Measurements from ENCODE around the gene CHCT1.
"Not testable (repeated sequence)": the region's sequence is repeated elsewhere in the genome, so short reads cannot be mapped to it uniquely, and the experiment has no call there.

Gene CHCT1

DNA sequence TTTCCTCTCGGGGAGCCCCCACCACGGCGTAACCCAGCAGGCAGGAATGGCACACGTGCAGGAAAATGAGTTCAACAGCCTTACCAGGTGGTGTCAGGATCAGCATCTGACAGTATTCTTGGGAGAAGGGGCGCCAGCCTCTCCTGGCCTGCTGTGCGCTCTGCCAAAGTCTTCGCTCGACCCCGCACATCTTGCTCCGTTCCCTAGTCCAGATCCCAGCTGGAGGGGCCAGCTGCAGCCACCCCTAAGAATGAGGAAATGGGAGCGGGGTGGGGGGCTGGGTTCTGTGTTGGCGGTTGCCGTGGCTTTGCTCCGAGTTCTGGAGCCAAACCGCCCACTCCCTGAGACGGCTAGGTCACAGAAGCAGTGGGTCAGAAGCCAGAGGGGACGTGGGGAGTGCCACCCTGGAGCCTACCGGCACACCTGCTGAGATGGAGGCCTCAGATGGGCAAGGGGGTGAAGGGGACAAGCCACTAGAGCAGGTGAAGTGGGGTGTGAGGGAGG is at the start of gene CHCT1:
Gene CHCT1 (plus strand): TSS at position 328 of the 504 bp plus-strand sequence. CDS start 104 bp downstream, at position 432.
- DNase-seq (ENCODE audit: low read depth): no peak

DNA sequence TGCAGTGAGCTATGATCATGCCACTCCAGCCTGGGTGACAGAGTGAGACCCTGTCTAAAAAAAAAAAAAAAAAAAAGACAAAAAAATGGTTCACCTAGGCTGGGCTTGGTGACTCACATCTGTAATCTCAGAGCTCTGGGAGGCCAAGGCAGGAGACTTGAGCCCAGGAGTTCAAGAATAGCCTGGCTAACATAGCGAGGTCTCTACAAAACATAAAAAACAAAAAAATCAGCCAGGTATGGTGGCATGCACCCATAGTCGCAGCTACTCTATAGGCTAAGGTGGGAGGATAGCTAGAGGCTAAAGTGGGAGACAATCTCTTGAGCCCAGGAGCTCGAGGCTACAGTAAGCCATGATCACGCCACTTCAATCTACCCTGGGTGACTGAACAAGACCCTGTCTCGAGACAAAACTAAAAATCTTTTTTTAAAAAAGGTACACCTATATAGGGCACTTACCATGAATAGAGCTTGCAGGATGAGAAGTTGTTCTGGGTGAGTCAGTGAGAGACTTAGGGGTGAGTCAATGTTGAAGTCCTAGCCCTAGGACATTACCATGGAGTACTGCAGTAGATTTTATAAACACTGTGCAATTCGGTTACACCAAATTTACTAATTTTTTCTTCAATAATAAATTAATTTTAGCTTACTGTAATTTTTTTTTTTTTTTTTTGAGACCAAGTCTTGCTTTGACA is 49.4 kb upstream of the CHCT1 start:
- no peak for DNase-seq (ENCODE audit: low read depth)

DNA sequence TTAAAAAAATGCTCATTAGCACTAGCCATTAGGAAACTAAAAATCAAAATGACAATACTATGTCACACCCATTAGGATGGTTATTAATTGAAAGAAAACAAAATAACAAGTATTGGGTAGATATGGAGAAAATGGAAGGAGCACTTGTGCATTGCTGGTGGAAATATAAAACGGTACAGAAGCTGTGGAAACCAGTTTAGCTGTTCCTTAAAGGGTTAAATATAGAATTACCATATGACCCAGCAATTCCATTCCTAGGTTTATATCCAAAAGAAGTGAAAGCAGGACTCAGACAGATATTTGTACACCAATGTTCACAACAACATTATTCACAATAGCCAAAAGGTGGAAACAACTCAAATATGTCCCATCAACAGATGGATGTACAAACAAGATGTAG is 44.1 kb upstream of the CHCT1 start:
- DNase-seq (ENCODE audit: low read depth): not testable (repeated sequence)

DNA sequence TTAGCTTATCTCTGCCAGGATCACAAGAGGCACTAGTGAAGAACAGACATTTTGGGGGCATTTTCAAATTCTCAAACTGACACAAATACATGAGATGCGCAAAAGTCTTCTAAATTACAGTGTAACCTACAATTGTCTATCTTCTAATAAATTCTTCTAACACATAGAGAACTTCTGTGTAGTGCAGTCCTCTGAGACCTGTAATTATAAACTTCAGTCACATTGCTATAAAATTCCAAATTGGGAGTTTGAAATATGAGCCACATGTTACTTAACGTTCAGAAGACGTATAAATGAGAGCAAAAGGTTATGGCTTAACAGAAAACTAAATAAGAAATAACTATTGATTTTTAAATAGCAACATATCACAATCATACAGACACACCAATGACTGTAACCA is 42.8 kb upstream of the CHCT1 start:
- not testable (repeated sequence) for DNase-seq (ENCODE audit: low read depth)

DNA sequence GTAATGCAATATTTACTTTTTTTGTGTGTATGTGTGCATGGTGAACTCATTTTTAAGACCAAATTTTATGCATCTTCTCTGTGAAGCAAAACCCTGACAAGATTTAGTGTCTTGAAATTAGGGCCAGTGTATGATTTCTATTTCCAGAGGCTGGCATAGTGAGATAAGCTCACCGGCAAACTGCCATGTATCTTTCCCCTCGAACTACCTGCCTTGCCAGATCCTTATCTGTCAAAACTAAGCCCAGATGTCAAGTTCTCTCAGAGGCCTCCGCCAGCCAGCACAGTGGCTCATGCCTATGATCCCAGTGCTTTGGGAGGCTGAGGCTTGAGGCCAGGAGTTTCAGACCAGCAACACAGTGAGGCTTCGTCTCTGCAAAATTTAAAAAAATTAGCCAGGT is 40.3 kb upstream of the CHCT1 start:
- no peak for DNase-seq (ENCODE audit: low read depth)

DNA sequence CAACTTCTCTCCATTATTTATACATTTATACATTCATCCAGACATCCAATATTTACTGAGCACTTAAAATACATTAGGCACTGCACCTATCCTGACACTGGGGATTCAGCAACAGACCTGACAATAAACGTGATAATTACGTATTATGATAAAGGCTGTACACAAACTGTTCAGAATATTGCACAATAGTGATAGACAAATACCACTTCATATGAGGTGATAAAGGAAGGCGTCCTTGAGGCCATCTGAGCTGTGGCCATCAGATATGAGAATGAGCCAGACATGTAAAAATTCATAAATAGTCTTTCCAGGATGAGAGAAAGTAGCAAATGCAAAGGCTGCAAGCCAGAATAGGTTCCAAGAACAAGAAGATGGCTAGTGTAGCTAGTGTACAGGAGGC is 38.9 kb upstream of the CHCT1 start:
- DNase-seq (ENCODE audit: low read depth): no peak

DNA sequence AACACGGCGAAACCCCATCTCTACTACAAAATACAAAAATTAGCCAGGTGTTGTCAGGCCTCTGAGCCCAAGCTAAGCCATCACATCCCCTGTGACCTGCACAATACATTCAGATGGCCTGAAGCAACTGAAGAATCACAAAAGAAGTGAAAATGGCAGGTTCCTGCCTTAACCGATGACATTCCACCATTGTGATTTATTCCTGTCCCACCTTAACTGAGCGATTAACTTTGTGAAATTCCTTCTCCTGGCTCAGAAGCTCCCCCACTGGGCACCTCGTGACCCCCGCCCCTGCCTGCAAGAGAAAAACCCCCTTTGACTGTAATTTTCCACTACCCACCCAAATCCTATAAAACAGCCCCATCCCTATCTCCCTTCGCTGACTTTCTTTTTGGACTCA is 37.4 kb upstream of the CHCT1 start:
- DNase-seq (ENCODE audit: low read depth): not testable (repeated sequence)

DNA sequence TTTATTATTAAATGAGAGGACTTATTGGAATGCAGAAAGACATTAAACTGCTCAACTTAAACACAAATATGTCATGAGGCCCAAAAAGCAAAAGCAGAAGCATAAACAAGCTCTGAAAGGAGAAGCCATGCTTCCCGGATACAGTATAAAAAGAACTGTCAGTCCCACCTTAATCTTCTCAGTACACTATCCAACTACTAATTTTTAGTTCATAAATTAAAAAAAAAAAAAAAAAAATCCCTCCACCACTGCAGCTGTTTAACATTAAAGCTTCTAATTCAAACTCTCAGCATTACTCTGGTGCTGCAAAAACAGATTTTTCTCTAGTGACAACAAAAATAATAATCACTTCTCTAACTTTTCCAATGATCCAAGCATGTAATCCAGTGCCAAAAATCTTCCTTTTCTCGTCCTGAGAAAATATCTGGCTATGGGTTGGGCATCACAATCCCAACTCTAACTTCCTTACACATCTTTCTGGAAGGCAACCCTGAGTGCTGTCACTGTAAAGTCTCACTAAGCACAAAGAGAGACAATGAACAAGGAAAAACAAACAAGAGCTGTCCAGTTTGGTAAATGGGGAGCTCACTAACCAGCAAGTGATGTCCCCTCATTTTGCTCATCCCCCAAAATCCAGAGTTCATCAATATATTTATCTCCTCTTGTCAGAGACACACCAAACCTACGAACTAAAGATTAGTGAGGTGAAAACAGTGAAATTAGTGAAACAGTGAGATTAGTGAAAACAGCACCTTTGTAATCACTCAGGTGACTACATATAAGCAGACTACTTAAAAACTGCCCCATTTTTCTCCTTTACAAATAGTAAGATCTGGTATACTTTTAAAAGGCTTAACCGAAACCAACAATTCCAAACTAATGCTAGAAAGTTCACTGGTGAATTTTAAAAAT is 35.9 kb upstream of the CHCT1 start:
- no peak for DNase-seq (ENCODE audit: low read depth)

DNA sequence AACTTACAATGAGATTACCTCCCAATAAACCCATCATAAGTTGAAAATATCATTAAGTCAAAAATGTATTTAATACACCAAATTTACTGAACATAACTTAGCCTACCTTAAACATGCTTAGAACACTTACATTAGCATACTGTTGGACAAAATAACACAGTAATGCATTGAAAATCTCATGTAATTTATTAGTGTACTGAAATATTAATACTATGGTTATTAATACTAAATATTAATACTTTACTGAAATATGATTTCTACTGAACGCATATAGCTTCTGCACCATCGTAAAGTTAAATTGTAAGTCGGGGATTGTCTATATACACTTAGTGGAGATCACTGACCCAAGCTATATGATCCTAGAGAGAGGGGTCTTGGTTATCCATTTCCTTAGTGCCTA is 34.6 kb upstream of the CHCT1 start:
- no peak for DNase-seq (ENCODE audit: low read depth)

DNA sequence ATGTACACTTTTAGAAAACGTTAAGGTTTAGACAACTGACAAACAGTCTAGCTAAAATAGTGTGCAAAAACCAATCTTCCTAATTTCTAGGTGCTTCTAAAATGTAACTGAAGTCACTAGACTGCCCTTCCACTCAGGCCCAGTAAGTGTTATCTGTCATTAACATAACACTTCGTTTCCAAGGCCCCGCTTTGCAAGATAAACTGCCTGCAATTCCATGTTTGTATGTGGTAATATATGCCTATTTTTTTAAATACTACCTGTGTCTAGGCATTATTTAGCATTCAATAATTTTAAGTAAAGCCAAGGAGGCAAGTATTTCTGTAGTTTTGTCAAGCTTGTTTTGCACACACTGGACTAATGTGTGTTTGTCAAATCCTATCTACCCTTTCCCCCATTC is 33.5 kb upstream of the CHCT1 start:
- DNase-seq (ENCODE audit: low read depth): no peak

DNA sequence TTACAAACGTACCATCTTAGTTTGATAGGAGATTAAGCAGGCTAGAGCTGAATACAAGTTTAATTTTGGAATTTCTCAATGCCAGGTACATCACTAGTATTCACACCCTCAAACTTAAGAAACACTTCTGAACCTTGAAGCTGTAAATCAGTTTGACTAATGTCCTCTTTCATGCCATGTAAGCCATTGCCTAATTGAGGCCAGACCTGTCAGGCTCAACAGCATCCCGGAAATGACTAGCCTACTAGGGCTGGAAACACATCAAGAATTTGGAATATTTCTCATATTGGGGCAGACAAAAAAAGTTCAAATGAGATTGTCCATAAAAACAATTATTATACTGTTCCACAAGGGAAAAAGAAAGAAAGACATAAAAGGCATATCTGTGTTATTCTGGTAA is 32.1 kb upstream of the CHCT1 start:
- peak; percentile 59 for DNase-seq (ENCODE audit: low read depth)

DNA sequence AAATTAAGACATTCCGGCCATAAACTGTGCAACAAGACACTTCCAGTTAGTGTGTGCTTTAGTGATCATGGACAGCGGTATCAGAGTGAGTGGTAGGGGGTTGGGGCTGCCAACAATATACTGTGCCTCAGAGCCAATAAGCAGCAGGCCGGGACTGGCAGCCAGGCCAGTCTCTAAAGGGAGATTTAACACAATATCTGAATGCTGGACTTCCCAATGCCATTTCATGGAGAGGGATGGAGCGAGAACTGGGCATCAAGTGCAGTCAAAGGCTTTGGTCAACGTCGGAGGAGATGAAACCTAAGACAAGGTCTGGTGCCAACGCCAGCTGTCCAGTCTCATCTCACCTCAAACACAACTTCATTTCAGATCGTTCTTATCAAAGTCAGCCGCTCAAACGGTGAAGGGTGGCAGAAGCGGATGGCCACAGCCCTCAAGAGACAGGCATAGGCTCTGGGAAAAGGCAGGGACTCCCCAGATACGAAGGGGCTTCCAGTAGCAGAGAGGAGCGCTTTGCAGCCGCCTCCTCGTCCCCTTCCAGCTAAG is 31.3 kb upstream of the CHCT1 start:
- no peak for DNase-seq (ENCODE audit: low read depth)

DNA sequence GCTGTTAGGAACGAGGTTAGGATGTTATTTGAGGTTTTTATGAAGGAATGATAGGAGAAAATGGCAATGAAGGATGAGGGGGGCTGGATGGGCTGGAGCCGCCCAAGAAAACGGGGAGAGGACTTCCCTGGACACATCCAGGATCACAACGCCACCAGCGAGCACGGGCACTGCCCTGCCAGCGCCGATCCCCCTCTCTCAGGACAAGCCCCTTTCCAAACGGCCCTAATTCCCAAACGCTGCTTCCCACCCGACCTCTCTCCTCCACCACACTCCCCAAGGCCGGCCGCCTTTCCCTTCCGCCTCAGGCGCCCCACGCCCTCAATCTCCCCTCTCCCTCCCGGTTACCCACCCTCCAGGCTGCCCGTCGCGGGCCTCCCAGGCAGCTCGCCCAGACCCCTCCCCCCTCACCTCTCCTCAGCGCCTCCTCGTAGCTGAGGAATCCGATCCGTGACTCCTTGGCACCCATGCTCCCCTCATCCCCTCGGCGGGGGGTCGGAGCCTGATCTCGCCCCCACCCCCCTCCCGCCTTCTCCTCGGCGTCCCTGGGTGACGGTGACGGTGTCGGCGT is 30.7 kb upstream of the CHCT1 start:
- DNase-seq (ENCODE audit: low read depth): no peak

DNA sequence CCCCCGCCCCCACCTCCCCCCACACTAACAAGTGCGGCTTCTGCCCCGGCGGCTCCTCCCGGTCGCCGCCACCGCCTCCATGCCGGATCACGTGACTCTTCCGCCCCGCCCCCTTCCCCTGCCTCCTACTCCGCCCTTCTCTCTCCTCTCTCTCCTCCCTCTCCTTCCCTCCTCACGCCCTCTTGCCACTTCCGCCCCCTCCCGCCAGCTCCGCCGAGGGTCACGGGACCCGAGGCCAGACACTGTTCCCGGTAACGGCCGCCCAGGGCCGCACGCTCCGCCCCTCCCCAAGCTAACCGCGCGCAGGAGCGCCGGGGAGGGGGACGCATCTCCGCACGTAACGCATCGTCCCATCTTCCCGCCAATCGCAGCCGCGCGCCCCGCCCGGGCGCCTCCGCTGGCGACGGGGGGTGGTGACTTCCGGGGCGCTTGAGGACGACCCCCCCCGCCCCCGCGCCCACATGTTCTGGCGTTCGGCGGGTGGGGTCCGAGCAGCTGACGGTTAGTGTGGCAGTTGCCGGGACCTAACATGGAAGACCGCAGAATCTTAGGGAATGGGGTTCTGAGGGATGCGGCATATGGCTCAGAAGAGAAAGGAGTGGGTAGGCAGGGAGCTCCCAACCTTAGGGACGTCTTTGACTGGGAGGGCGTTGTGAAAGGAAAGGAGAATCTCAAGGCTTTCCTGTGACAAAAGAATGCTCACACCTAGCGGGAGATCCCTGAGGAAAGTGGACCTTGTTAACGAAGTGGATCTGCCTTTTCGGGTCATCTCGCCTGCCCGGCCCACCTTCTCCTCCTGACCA is 30.0 kb upstream of the CHCT1 start, which contains the start of gene USP32:
Gene USP32 (minus strand): TSS at position 92 of the 803 bp plus-strand sequence. CDS start 194 bp downstream, outside the sequence.
- DNase-seq (ENCODE audit: low read depth): peak; percentile 97

DNA sequence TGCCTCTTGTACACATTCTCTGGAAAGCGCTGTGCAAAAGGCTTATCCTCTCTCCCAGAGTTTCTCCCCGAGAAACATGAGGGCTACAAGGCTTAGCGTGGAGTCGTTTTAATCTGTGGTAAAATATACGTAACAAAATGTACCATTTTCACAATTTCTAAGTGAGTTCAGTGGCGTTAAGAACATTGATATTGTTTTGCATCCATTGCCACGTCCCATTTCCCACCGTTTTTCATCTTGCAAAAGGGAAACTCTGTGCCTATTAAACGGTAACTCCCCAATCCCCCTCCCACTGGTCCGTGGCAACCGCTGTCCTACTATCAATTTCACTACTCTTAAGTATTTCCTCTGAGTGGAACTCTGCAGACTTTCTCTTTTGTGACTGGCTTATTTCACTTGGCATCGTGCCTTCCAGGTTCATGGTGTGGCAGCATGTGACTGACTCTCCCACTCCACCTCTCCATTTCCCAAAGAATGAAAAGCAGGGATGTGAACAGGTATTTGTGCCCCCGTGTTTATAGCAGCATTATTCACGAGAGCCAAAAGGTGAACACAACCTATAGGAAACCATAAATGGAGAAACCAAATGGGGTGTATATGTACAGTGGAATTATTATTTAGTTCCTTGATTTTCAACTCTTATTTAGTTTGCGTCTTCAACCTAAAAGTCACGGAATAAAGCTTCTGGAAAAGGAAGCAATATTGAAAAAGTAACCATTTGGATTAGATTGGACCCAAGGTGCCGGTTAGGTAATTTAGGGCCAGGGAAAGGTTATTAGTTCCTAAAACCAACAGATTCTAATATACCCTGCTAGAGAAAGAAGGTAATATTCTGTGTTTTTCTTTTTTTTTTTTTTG is 29.2 kb upstream of the CHCT1 start:
- DNase-seq (ENCODE audit: low read depth): no peak

DNA sequence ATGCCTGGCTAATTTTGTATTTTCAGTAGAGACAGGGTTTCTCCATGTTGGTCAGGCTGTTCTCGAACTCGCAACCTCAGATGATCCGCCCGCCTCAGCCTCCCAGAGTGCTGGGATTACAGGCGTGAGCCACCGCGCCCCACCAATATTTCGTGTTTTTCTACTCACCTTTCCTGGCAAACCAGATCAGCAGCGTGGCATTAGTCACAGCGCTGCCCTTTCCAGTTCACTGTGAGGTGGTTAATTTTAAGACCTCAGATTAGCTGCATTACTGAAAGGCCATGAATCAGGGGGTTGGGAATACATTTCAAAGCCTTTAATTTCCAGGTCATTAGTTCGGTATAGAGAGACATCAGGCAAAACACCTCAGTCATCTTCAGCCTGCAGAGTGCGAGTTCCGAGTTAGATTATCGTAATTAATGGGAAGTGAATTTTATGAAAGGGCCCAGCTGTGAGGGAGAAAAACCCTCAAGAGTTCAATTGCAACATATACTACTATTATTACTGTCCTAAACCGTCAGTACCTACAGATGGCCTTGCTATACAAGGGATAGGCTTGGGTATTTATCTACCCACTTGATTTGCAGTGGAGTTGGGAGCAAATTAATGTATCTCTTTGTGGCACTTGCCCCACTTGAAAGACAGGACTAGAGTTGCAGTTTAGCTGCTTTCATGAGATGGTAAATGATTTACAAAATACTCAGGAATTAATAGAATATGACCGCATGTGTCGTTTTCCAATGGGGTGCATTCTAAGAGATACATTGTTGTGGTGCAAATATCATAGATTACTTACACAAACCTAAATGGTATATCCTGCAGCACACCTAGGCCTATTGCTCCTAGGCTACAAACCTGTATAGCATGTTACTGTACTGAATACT is 28.2 kb upstream of the CHCT1 start:
- DNase-seq (ENCODE audit: low read depth): no peak

DNA sequence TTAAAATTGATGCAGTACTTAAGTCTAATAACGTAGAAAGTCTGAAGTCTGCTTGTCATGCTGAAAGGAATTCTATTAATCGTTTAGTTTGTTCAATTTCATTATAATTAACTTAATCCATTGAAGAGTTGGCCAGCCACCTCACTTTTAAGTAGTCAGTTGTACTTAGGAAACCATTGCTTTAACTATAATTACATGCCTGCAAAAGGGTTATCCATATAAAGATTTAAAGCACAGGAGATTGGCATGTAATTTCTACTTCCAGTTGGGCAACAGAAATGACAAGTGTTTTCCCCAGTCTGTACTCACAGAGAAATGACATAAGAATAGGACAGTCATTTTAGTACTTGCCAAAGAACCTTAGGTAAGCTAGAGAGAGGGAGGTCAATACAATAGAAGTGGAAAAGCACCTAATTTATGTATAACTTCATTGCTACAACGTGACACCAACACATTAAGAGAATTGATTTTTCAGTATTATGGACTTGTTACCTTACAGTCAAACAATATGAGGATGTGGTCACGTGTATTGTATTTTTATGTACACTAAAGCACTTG is 26.7 kb upstream of the CHCT1 start:
- DNase-seq (ENCODE audit: low read depth): no peak

DNA sequence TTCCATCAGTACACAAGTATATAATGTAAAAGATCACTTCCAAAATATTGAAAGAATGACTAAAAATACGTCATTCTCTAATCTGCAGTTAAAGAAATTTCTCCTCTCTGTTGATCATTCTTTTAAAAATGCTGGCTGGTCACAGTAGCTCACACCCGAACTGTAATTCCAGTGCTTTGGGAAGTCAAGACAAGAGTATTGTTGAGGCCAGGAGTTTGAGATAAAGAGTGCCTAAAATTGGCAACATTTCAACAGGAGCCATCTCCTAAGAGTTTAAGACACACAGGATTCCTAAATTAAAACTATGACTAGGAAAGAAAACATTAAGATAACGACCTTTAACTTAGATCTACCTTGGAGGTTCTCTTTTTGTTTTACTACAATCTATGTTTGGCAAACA is 25.9 kb upstream of the CHCT1 start:
- DNase-seq (ENCODE audit: low read depth): no peak
